ENCODE measurements around the gene RRP8.

GRCh38 chr11:6616596-6617250 lies 13.3 kb upstream of the RRP8 start:
- TF ChIP-seq CTCF (IDR thresholded peaks at IDR 0.05; ENCODE audit: low read length) (no peak), EZH2 (optimal IDR thresholded peaks at IDR 0.05; ENCODE audit: low read depth, low read length) (no peak), EZH2phosphoT487 (IDR thresholded peaks at IDR 0.05; ENCODE audit: low read length) (no peak)

Measured in MM.1S (cell line).